Myocyte (in vitro differentiated cells): ENCODE data around the gene DTL. TPM values are rescaled to one million over a fixed set of nuclear protein-coding genes. Genes with fewer than 3 reads are reported as not detected.

Experiments
- DNase-seq: peaks from one replicate; pipeline ENCODE4 v3.0.0-alpha.2; 2012; ENCODE audit warnings: low read depth
- microRNA-seq: library from miRNA; unstranded; fragments of <30 nt; microRNA quantifications from one replicate; pipeline ENCODE4, GENCODE V29; 2016
- total RNA-seq: library from RNA; depleted of rRNA; stranded (reverse); fragments of >200 nt; gene quantifications from 2 replicates; pipeline ENCODE4 v1.2.3, GENCODE V29; 2014

Gene DTL
- total RNA-seq, 1 donor from 2014 or later = 1.2 TPM

DNA sequence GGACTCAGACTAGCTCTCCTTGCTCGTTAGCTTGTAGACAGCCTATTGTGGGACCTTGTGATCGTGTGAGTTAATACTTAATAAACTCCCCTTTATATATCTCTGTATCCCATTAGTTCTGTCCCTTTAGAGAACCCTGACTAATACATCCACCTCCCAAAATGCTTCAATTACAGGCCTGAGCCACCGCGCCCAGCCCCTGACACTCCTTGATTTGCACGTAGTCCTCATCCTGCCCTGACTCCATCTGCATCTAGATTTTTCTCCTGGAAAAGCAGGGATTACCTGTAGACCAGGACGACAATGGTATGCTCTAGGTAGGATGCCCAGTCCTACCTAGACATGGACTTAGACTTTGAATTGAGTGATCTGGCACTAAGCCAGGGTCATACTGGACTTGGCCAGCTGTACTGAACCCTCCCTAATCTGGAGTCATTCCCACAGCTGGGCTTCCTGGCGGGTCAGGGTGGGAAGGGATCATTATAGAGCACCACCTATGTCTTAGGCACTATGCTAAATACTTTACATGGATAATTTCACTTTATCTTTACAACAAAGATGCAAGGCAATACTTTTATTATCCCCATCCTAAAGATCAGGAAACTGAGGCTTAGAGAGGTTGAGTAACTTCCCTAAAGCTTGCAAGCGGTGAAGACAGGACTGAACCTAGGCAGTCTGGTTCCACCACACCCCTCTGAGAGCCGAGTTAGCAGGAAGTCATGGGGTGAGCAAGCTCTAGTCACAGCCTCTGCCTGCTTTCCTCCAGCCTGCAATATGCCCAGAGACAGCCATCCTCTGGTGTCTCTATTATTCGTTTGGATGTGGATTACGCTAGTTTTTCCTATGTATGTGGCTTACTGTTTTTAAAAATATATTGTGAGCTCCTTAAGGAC, 89.4 kb downstream of the DTL start:
- no peak for DNase-seq

DNA sequence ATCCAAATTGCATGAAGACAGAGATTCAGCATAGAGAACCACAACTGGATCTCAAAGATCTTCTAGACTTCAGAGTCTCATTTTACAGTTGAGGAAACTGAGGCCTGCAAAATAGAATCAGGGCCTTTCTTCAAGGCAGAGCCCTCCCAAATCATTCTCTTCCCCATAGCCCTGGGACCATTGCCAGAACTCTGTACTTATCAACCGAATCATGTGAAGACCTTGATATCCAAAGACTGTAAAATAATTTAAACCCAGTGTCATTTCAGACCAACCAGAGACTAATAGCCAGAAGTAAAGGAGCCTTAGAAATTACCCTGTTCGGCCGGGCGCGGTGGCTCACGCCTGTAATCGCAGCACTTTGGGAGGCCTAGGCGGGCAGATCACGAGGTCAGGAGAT, 90.1 kb downstream of the DTL start:
- DNase-seq = no peak

DNA sequence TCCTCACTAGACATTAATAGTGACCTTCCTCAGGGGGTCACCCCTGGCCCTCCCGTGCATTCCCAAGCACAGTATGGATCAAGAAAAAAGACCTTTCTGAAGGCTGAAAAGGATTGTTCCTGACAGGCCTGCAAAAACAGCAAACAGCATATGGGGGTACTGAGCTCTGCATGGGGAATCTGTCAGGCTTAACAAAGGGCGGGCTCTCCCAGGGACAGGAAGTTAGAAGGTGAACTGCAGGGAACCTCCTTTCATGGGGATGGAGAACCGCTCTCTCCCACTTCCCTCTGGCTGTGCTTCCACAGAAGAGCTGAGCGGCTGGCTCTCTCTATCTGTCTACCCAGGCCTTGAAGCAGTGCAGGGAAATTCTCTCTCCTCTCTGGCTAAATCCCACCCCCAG, 91.7 kb downstream of the DTL start:
- no peak for DNase-seq

DNA sequence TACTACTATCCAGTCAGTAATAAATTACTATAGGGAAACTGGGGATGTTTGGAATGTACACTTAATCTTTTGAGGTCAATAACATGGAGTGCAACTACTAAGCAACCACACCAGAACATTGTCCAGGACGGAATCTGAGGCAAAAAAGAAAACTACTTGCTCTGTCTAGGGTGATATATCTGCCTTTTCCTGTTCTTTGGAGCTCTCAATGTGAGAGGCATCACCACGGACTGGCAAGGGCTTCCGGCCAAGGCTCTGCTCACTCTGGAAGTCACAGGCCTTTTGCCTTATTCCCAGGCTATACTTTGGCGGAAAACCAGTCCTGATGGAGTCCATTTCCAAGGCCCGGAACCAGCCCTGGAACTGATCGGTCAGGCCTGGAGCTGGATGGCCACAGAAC, 94.2 kb downstream of the DTL start:
- no peak for DNase-seq

DNA sequence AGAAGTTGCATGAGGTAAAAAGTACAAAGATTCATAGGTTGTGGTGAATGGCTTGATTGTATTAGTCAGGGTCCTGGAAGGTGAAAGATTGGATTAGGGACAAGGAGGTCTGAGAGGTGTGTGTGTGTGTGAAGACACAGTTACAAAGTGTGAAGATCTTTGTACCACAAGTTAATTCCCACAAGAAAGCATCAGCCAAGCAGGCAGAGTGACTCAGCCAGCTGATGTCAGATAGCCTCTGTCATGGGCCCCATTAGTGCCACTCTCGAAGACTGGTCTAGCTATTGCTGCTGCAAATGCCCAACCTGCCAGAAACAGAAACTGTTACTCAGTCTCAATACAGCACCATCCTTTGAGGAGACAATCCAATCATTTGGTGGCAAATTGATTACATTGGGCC, 96.5 kb downstream of the DTL start:
- DNase-seq = peak; percentile 52

DNA sequence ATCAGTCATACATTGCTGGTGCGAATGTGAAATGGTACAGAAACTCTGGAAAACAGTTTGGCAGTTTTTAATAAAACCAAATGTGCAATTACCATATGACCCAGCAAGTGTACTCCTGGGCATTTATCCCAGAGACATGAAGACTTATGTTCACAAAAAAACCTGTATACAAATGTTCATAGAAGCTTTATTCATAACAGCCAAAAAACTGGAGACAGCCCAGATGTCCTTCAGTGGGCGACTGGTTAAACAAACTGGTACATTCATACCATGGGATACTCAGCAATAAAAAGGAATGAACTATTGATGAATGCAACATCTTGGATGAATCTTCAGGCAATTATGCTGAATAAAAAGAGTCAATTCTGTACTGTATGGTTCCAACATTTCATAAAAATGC, 97.8 kb downstream of the DTL start:
- DNase-seq = no peak

DNA sequence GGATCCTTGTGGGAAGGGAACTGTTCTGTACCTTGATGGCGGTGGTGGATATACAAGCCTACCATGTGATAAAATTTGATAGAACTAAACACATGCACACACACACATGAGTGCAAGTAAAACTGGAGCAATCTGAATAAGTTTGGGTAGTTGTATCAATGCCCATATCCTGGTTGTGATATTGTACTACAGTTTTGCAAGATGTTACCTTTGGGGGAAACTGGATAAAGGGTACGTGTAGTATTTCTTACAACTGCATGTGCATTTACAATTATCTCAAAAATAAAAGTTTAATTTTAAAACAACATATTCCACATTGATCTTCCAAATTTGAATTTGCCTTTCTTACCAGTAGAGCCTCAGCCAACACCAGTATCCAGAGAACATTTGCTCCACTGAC, 99.6 kb downstream of the DTL start:
- DNase-seq = no peak

DNA sequence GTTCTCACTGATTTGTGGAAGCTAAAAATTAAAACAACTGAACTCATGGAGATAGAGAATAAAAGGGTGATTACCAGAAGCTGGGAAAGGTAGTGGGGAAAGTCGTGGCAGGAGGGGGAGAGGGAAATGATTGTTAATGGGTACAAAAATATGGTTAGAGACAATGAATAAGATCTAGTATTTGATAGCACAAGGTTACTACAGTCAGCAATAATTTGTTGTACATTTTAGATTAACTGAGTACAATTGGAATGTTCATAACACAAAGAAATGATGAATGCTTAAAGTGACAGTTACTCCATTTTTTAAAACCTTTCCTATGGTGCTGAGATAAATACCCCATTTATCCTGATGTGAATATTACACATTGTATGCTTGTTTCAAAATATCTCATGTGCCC, 102.3 kb downstream of the DTL start:
- DNase-seq = no peak

DNA sequence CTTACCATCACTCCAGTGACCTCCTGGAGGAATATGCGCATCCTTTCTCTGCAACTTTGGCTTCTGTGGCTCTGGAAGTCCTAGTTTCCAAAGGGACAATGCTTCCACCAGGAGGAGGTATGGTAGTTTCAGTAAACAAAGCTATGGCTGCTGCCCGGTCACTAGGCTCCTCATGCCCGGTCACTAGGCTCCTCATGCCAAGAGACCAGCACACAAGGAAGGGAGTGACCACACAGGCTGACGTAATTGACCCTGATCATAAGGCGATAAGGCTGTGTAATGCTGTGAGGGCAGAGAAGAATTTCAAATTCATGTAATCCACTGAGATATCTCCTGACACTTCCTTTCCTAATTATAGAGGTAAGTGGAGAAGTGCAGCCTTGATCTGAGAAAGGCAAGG, 102.9 kb downstream of the DTL start:
- DNase-seq = no peak

DNA sequence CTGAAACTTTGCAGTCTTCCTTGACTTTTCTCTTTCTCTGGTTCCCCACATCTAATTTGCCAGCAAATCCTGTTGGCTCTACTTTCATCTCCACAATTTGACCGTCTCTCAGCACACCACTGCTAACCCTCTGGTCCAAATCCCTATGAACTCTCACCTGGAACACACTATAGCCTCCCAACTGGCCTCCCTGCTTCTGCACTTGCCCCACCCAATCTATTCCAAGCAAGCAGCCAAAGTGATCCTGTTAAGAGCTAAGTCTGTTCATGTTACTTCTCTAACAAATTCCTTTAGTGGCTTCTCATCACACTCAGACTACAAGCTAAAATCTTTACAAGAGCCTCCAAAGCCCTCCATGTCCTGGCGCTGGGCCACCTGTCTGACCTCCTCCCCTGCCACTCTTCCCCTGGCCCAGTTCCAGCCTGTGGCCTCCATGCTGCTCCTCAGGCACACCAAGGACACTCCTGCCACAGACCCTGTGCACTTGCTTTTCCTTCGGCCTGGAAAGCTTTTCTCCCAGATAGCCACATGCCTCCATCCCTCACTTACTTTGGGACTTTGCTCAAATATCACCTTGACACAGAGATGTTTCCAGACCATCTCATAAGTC, 104.1 kb downstream of the DTL start:
- DNase-seq = peak; percentile 38

DNA sequence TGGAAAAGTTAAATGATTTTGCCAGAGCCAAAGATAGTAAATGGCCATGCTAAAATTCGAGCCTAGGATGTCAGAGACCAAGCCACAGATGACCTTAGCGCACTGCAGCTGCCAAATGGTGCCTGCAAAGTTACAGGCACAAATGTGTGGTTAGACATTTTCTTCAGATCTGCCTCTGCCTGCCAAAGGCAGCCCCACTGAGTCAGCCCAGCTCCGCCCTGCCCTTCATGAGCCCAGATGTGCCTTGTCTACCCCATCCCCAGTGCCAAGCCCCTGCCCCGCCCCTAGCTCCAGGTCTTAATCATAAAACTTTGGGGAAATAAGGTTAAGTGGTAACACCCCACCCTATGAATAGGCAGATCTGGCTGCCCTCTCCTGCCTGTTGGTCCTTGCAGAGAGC, 105.9 kb downstream of the DTL start:
- peak; percentile 64 for DNase-seq

DNA sequence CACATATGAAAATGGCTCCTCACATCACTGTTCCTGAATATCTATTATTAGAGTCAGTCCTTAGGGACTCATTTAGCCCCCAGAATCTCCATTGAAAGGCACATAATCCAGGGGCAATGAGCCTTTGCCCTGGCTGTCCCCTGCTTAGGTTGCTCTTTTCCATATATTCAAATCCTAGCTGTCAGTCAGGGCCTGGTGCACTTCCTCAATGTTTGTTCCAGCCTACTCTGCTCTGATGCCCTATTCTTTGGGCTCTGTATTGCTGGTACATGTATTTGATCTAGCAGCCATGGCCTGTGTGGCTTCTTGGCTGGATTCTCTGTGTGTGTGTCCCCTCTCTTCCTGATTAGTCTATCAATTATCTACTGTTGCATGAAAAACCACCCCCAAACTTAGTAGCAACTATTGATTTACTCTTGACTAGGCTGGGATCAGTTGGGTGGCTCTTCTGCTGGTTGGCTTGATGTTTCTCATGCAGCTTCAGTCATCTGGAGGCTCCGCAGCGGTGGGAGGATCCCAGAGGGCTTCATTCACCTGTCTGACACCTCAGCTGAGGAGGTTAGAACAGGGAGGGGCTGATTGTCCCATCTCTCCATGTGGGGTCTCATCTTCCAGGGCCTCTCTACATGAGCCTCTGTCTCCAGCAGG, 107.5 kb downstream of the DTL start:
- no peak for DNase-seq

DNA sequence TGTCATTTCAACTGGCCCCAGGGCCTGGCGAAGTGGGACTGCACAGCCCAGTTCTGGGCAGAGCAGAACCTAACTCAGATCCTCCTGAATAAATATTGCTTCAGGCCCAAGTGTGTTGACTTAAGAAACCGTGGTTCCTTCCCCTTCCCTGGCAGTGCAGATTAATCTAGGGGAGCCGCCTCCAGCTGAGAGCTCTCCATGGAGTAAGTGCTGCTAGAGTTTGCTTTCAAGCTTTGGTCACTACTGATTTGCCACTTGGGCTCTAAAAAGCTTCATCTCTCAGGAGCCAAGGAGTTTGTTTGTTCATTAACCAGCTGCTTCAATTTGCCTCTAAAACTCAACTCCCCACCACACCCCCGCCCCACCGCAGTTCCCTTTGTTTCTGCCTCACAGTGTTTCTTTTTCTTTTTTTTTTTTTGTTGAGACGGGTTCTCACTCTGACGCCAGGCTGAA, 112.1 kb downstream of the DTL start:
- DNase-seq = no peak

DNA sequence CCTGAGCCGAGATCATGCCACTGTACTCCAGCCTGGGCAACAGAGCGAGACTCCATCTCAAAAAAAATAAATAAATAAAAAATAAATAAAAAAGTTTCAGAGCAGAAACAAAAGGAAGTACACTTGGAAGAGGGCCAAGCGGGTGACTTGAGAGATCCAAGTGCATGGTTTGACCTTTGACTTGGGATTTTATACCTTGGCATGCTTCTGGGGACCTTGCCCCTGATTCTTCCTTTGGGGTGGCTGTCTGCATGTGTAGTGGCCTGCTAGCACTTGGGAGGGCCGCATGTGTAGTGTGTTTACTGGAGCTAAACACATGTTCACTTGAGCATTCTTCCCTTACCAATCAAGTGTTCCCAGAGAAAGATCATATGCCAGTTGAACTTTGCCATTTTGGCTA, 114.0 kb downstream of the DTL start:
- no peak for DNase-seq

DNA sequence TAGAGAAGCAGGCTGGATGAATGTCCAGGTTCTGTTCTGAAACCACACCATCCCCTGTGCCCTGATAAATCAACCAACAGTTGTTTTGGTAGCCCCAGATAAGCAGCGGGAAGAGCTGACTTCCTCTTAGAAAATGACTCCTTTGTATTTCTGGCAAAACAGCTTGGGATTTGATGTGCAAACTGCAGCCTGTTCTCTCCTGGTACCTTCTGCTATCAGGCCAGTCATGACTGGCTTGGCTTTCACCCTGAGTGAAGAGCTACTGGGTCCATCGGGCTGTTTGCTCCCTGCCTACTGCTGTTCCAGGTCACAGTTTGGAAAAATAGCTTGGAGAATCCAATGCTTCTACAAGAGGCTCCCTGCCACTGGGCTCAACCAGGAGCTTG, 116.8 kb downstream of the DTL start:
- no peak for DNase-seq

DNA sequence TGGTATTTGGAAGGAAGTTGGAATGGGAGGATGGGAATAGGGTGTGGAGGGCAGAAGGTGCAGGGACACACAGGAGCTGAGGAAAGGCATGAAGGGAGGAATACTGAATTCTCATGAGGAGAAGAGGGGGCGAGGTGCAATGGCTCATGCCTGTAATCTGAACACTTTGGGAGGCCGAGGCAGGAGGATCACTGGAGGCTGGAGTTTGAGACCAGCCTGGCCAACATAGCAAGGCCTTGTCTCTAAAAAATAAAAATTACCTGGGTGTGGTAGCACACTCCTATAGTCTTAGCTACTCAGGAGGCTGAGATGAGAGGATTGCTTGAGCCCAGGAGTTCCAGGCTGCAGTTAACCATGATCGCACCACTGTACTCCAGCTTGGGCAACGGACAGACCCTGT, 117.3 kb downstream of the DTL start:
- no peak for DNase-seq

DNA sequence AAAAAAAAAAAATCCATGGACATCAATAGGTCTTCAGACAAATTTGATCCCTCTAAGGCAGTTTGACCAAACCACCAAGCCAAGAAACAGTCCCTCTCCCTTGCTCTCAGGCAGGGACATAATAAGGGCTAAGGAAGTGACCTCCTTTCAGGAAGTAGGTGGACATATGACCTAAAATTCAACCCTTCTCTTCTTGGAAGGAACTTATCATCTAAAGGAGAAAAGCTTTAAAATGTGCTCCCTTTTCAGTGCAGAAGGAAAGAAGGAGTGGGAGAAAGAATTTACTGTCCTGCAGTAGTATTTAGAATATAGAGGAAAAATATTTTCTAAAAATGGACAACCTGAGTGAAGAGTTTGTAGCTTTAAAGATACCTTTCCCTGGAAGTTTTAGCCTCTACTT, 118.1 kb downstream of the DTL start:
- DNase-seq = no peak

Small RNA genes lying within 50 kb of the gene (microRNA-seq; reads per million reads assigned to microRNA genes)
- gene MIR3122 = not detected

Other genes starting within 250 kb of the DTL start
- gene LPGAT1, start 205.0 kb upstream of the DTL start, total RNA-seq = 32.7 and 46.3 TPM in 2 replicates
- gene INTS7, start 191 bp upstream of the DTL start, total RNA-seq = 12.1 and 12.9 TPM in 2 replicates
- gene PPP2R5A, start 249.7 kb downstream of the DTL start, total RNA-seq = 13.8 and 29.8 TPM in 2 replicates